Measurements from ENCODE around the gene ATOH8.

ATOH8 gene

DNA sequence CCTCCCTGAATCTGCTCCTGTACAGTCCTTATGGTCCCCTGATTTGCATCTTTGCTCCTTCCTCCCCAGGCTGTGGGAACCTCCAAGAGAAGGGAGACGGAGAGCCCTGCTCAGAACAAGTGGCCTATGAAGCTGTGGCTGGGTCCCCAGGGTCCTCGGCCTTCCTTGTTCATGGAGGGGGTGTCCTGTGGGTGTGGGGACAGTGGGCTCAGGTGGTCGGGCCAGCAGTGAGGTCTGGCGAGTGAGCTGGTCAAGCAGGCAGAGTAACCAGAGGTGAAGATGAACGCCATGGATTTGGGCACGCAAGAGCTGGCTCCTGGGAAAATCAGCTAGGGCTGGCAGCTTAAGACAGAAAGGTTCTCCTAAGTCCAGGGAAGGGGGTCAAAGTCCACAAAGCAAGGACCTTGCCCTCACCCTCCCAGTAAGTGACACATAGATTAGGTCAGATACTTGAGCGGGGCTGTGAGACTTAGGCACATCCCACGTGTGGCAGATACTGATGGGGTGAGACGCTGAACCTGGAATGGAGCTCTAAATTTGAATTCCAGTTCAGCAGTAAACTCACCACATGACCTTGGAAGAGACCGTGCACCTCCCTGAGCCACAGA lies 34.8 kb upstream of the ATOH8 start:
- TF ChIP-seq, protein P1, sequence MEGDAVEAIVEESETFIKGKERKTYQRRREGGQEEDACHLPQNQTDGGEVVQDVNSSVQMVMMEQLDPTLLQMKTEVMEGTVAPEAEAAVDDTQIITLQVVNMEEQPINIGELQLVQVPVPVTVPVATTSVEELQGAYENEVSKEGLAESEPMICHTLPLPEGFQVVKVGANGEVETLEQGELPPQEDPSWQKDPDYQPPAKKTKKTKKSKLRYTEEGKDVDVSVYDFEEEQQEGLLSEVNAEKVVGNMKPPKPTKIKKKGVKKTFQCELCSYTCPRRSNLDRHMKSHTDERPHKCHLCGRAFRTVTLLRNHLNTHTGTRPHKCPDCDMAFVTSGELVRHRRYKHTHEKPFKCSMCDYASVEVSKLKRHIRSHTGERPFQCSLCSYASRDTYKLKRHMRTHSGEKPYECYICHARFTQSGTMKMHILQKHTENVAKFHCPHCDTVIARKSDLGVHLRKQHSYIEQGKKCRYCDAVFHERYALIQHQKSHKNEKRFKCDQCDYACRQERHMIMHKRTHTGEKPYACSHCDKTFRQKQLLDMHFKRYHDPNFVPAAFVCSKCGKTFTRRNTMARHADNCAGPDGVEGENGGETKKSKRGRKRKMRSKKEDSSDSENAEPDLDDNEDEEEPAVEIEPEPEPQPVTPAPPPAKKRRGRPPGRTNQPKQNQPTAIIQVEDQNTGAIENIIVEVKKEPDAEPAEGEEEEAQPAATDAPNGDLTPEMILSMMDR (IDR thresholded peaks at IDR 0.05; ENCODE audit: low read depth, low read length, missing control alignments), result no peak
- no peak overlapping the region for H3K4me3 ChIP-seq (ENCODE audit: low read depth, low read length)
- no peak for DNase-seq (ENCODE audit: low read depth)

DNA sequence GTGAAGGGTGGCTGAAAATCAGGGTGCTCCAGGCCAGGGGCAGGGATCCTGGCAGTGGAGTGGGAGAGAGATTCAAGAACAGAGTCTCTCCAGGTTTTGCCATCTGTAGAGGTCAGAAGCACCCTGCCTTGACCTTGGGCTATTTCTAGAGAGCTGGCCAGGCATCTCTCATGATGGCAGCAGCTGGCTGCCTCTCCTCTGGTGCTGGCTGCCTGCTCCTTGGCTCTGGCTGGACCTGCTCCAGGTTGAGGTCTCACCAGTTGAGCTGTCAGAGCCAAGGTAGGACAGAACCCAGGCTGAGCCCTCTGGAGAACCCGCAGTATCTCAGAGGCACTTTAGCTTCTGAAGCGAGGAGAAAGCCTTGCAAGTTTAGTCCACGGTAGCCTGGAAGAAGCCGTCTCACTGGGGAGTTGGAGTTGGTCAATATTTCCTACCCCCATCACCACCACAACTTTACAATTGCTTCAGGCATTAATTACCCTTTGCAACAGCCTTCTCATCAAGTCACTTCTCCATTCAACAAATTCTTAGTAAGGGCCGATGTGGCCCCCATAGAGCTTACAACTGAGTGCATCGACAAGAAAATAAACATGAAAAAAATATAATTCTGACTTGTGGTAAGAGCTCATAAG lies 34.1 kb upstream of the ATOH8 start:
- TF ChIP-seq, protein P1 (IDR thresholded peaks at IDR 0.05; ENCODE audit: low read depth, low read length, missing control alignments), result no peak
- no peak for DNase-seq (ENCODE audit: low read depth)
- no peak overlapping the region for H3K4me3 ChIP-seq (ENCODE audit: low read depth, low read length)

DNA sequence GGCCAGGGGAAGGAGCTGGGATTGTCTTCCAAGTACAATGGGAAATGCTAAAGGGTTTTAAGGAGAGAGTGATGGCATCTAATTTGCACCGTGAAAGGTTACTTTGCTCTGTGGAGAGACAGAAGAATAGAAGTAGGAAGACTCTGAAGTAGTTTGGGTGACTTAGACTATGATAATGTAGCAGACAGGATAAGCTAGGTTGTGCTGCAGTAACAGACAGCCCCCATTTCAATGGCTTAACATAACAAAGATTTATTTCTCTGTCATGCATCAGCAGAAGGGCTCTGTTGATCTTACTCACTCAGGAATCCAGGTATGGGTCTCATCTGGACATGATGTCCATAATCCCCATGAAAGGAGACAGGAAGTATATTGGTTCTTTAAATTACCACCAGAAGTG lies 33.3 kb upstream of the ATOH8 start:
- TF ChIP-seq, protein P1 (IDR thresholded peaks at IDR 0.05; ENCODE audit: low read depth, low read length, missing control alignments), result no peak

DNA sequence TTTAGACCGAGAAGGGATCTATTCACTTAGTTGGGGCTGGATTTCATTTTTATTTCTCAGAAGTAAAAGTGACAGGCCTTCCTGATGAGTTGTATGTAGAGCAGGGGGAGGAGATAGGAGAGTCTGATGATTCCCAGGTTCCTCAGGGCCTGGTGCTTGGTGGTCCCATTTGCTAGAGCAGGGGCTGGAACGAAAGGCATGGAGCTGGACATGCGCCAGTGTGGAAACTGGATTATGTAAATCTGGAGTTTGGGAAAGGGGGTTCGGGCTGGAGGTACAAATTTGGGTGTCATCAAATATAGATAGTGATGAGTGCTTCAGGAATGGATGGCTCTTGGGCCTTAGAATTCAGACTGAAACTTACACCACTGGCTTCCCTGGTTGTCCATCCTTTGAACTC lies 32.1 kb upstream of the ATOH8 start:
- TF ChIP-seq, protein P1 (IDR thresholded peaks at IDR 0.05; ENCODE audit: low read depth, low read length, missing control alignments), result no peak

More for the DNA sequence above, 33.3 kb upstream of the ATOH8 start:
- H3K4me3 ChIP-seq (ENCODE audit: low read depth, low read length), result no peak overlapping the region
- no peak for DNase-seq (ENCODE audit: low read depth)

DNA sequence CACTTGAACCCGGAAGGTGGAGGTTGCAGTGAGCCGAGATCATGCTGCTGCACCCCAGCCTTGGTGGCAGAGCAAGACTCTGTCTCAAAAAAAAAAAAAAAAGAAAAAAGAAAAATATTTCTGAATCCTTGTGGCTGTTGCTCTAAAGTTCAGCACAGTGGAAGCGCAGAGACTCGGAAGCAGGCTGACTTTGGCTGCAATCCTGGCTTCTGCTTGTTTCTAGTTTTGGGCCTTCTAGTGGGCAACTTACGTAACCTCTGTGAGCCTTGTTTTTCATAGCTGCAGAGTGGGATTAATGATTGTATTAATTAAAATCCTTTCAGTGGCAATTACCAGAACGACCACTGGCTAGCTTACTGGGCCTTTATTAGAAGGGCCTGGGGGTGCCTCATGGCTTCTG lies 31.3 kb upstream of the ATOH8 start:
- no peak overlapping the region for H3K4me3 ChIP-seq (ENCODE audit: low read depth, low read length)
- no peak for DNase-seq (ENCODE audit: low read depth)
- TF ChIP-seq, protein P1 (IDR thresholded peaks at IDR 0.05; ENCODE audit: low read depth, low read length, missing control alignments), result no peak

More for the DNA sequence above, 32.1 kb upstream of the ATOH8 start:
- no peak overlapping the region for H3K4me3 ChIP-seq (ENCODE audit: low read depth, low read length)
- DNase-seq (ENCODE audit: low read depth), result no peak

DNA sequence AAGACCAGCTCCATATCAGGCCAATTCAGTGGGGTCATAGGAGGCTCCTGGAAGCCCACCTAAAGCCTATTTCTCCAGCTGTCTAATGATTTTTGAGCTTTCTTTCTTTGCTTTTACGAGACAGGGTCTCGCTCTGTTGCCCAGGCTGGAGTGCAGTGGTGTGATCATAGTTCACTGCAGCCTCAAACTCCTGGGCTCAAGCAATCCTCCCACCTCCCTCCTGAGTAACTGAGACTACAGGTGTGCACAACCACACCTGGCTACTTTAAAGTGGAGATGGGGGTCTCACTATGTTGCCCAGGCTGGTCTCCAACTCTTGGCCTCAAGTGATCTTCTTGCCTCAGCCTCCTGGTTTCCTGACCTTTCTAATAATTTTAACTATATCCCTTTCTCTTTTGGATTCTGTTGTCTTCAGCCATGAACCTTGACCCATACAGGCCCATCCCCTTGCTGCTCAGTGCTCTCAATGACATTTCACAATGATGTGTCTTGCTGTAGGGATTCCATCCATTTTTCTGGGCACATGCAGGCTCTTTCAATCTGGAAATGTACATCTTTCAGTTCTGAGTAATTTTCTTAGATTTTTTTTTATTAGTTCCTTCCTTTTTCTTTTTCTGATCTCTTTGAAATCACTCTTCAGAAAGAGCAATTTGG lies 30.0 kb upstream of the ATOH8 start:
- TF ChIP-seq, protein P1 (IDR thresholded peaks at IDR 0.05; ENCODE audit: low read depth, low read length, missing control alignments), result no peak
- DNase-seq (ENCODE audit: low read depth), result no peak
- H3K4me3 ChIP-seq (ENCODE audit: low read depth, low read length), result no peak overlapping the region

Measured in GM12864 (cell line).